ENCODE measurements around the gene UQCRC1.

Gene UQCRC1

DNA sequence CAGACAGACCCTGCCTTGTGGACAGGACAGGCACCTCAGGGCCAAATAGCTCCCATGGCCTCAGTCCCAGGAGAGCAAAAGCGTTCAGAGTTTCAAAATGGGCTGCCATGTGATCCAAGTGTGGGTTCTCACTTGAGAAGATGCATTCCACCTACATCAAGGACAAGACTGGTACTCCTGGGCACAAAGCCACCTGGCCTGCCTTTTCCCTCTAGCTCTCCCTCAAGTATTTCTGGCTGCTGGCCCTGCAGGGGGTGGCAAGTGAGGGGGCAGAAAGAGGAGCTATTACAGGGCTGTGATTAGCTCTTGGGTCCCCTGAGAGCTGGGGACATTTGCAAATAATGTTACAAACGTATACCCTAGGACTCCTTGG is 7.8 kb downstream of the UQCRC1 start:
- Histone ChIP-seq H3K9ac (ENCODE audit: low read depth, low read length) (no peak overlapping the region), H3K4me3 (ENCODE audit: low read depth in 1 of 2, low read length in 2 of 2) (no peak overlapping the region), H3K4me2 (ENCODE audit: insufficient read depth, low read length) (no peak overlapping the region), H3K36me3 (ENCODE audit: insufficient read depth, low read length) (peaks cover 86% of the 10 kb centered on the region), H3K4me1 (ENCODE audit: insufficient read depth, low read length) (no peaks in the 10 kb centered on the region), H3K9me3 (ENCODE audit: insufficient read depth, low read length, severe bottlenecking) (no peaks in the 10 kb centered on the region), H3K27me3 (ENCODE audit: insufficient read depth, low read length, poor library complexity) (no peaks in the 10 kb centered on the region), H4K20me1 (ENCODE audit: insufficient read depth, low read length) (peaks cover 26% of the 10 kb centered on the region), H2AFZ (ENCODE audit: low read depth, low read length) (no peak overlapping the region), H3K79me2 (ENCODE audit: insufficient read depth, low read length) (no peaks in the 10 kb centered on the region), H3K27ac (ENCODE audit: low read length) (no peak overlapping the region)
- ATAC-seq (ENCODE audit: insufficient read depth, low read depth) (no peak), DNase-seq (no peak)
- TF ChIP-seq, protein P1, sequence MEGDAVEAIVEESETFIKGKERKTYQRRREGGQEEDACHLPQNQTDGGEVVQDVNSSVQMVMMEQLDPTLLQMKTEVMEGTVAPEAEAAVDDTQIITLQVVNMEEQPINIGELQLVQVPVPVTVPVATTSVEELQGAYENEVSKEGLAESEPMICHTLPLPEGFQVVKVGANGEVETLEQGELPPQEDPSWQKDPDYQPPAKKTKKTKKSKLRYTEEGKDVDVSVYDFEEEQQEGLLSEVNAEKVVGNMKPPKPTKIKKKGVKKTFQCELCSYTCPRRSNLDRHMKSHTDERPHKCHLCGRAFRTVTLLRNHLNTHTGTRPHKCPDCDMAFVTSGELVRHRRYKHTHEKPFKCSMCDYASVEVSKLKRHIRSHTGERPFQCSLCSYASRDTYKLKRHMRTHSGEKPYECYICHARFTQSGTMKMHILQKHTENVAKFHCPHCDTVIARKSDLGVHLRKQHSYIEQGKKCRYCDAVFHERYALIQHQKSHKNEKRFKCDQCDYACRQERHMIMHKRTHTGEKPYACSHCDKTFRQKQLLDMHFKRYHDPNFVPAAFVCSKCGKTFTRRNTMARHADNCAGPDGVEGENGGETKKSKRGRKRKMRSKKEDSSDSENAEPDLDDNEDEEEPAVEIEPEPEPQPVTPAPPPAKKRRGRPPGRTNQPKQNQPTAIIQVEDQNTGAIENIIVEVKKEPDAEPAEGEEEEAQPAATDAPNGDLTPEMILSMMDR (IDR thresholded peaks at IDR 0.05; ENCODE audit: borderline replicate concordance, extremely low read depth, low read length, poor library complexity, severe bottlenecking): no peak
- TF ChIP-seq EZH2 (IDR thresholded peaks at IDR 0.05; ENCODE audit: borderline replicate concordance, low read depth, low read length, severe bottlenecking): no peak

DNA sequence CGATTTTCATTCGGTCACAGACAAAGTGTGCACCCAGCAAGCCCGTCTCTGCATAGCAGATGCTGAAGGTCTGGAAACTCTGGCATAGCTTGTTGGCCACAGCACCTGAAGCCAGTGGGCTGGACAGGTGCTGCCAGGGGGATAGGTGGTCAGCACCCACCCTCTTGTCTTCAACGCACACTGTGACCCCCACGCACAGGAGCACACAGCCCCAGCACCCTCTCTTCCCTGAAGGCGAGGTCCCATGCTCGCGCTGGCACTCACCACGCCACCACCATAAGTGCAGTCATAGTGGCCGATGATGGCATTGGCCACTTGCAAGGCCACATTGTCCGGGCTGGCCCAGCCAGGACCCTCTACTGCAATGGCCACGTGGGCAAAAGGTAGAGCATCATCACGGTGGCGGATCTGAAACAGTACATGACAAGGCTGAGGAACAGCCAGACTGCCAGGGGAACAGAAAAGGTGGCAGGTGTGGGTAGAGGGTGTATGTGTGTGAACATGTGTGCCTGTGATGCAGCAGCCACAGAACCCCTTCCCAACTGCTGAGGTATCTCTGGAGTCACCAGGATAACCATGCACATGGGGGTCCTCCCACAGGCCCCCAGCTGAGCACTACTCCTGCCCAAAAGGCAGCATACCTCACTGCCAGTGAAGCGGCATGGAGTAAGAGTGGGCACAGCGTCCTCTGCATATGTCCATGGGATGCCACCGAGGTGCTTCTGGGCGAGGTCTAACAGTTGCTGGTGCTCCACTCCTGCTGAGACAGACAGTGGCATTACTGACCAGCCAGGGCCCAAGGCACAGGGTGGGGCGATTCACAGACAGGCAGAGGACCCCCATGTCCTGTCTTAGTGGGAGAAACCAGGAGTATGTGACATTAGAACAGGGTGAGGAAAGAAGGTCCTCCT is 8.5 kb downstream of the UQCRC1 start:
- Histone ChIP-seq H3K27ac (ENCODE audit: low read length) (no peak overlapping the region), H3K9me3 (ENCODE audit: insufficient read depth, low read length, severe bottlenecking) (no peaks in the 10 kb centered on the region), H4K20me1 (ENCODE audit: insufficient read depth, low read length) (peaks cover 26% of the 10 kb centered on the region), H3K4me1 (ENCODE audit: insufficient read depth, low read length) (no peaks in the 10 kb centered on the region), H3K36me3 (ENCODE audit: insufficient read depth, low read length) (peaks cover 82% of the 10 kb centered on the region), H3K79me2 (ENCODE audit: insufficient read depth, low read length) (no peaks in the 10 kb centered on the region), H3K4me3 (ENCODE audit: low read depth in 1 of 2, low read length in 2 of 2) (no peak overlapping the region), H3K4me2 (ENCODE audit: insufficient read depth, low read length) (no peak overlapping the region), H3K27me3 (ENCODE audit: insufficient read depth, low read length, poor library complexity) (no peaks in the 10 kb centered on the region), H3K9ac (ENCODE audit: low read depth, low read length) (no peak overlapping the region), H2AFZ (ENCODE audit: low read depth, low read length) (no peak overlapping the region)
- TF ChIP-seq, protein P1 (IDR thresholded peaks at IDR 0.05; ENCODE audit: borderline replicate concordance, extremely low read depth, low read length, poor library complexity, severe bottlenecking): no peak
- TF ChIP-seq EZH2 (IDR thresholded peaks at IDR 0.05; ENCODE audit: borderline replicate concordance, low read depth, low read length, severe bottlenecking): no peak
- ATAC-seq (ENCODE audit: insufficient read depth, low read depth) (no peak), DNase-seq (no peak)

DNA sequence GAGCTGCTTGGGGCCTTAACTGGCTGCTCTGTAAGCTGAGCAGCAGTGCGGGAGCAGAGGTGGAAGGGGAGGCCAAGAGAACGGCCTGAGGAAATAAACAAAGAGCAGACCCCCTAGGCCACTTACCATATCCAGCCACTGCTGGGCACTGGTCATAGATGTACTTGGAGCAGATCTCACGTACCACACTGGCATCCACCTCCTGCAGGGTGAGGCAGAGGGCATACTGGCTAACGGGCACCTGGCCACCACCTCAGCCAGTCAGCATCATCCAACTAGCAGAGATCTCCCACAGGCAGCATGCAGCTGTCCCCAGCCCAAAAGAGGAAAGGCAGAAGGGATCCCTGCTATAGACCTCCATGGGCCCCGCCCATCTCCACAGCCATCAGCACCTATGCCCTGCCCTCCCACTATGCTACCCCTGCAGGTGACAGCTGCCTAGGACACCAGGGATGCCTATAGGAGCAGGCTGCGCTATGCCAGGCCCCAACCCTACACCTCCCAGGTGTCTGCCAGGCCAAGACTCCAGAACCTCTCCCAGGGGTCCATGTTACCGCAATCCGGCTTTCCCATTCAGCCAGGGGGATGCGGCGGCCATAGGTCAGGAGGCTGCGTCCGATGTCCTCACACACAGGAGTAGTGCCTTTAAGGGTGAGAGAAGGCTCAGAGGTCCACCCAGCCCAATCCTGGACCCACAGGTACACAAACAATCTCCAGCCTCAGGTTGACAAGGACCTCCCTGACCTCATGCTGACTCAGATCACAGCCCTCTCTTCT is 9.7 kb downstream of the UQCRC1 start:
- H2AFZ ChIP-seq (ENCODE audit: low read depth, low read length): no peak overlapping the region
- no peak overlapping the region for H3K9ac ChIP-seq (ENCODE audit: low read depth, low read length)
- H3K4me1 ChIP-seq (ENCODE audit: insufficient read depth, low read length): no peaks in the 10 kb centered on the region
- TF ChIP-seq, protein P1 (IDR thresholded peaks at IDR 0.05; ENCODE audit: borderline replicate concordance, extremely low read depth, low read length, poor library complexity, severe bottlenecking): no peak
- TF ChIP-seq EZH2 (IDR thresholded peaks at IDR 0.05; ENCODE audit: borderline replicate concordance, low read depth, low read length, severe bottlenecking): no peak
- H3K36me3 ChIP-seq (ENCODE audit: insufficient read depth, low read length): peaks cover 69% of the 10 kb centered on the region
- H4K20me1 ChIP-seq (ENCODE audit: insufficient read depth, low read length): peaks cover 26% of the 10 kb centered on the region
- H3K9me3 ChIP-seq (ENCODE audit: insufficient read depth, low read length, severe bottlenecking): no peaks in the 10 kb centered on the region
- no peak overlapping the region for H3K27ac ChIP-seq (ENCODE audit: low read length)
- no peak overlapping the region for H3K4me2 ChIP-seq (ENCODE audit: insufficient read depth, low read length)
- H3K4me3 ChIP-seq (ENCODE audit: low read depth in 1 of 2, low read length in 2 of 2): no peak overlapping the region
- no peaks in the 10 kb centered on the region for H3K27me3 ChIP-seq (ENCODE audit: insufficient read depth, low read length, poor library complexity)
- DNase-seq: no peak
- H3K79me2 ChIP-seq (ENCODE audit: insufficient read depth, low read length): no peaks in the 10 kb centered on the region
- no peak for ATAC-seq (ENCODE audit: insufficient read depth, low read depth)
